GM10847 (cell line): ENCODE measurements around the gene TMEM151A.

Experiments
- POLR2A ChIP-seq: IDR thresholded peaks from 2 replicates; pipeline ENCODE4 v1.6.1; 2011; ENCODE audit not compliant: insufficient read length; ENCODE audit errors: extremely low read depth

TMEM151A gene

DNA sequence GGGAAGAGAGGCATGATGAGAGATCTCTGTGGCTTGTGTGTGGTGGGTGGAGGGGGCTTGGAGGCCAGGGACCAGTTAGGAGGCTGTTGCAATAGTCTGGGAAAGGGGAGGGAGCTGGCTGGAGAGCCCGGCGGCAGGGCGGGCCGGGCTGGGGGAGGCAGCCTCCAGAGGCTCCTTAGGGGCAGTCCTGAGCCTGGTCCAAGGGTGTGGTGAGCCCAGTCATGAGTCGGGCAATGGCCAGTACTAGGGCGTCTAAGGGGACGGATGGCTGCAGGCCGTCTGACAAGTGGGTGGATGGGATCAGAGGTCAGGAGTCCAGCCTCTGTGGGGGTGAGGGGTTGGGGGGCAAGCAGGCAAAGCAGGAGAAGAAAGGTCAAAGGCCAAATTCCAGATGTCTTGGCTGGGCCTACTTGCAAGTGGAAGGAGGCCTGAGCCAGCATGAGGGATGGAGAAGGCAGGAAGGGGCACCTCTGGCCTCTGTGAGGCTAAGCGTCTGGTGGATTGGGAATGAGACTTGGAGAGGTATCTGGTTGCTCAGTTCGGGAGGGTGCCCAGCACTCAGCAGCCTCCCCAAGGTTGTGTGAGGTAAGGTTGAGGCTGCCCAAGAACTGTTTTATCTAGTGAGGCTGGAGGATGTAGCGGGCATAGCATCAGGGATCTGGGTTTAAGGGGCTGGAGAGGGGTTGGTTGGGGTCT is 31.2 kb downstream of the TMEM151A start:
- TF ChIP-seq POLR2A = no peak

- TF ChIP-seq POLR2A = no peak
Measured at GRCh38 chr11:66323684-66324083, 32.0 kb downstream of the TMEM151A start.

GRCh38 chr11:66324664-66325063 is 33.0 kb downstream of the TMEM151A start:
- TF ChIP-seq POLR2A = no peak

DNA sequence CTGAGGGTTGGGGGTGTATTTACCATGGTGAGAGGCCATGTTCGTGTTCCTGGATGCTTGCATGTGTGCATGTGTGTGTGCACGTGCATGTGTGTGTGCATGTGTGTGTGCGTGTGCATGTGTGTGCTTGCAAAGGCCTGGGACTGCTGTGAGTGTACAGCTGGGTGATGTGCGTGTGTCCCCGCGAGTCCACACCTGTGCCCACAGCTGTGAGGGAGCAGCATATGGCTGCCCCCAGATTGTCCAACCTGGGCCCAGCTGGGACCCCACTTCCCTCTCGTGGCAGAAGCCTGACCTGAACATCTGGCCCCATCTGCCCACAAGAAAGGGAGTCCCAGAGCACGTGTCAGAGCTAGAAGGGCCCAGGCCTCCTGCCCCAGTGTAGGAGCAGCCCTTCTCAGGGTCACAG is 33.6 kb downstream of the TMEM151A start:
- TF ChIP-seq POLR2A = no peak

DNA sequence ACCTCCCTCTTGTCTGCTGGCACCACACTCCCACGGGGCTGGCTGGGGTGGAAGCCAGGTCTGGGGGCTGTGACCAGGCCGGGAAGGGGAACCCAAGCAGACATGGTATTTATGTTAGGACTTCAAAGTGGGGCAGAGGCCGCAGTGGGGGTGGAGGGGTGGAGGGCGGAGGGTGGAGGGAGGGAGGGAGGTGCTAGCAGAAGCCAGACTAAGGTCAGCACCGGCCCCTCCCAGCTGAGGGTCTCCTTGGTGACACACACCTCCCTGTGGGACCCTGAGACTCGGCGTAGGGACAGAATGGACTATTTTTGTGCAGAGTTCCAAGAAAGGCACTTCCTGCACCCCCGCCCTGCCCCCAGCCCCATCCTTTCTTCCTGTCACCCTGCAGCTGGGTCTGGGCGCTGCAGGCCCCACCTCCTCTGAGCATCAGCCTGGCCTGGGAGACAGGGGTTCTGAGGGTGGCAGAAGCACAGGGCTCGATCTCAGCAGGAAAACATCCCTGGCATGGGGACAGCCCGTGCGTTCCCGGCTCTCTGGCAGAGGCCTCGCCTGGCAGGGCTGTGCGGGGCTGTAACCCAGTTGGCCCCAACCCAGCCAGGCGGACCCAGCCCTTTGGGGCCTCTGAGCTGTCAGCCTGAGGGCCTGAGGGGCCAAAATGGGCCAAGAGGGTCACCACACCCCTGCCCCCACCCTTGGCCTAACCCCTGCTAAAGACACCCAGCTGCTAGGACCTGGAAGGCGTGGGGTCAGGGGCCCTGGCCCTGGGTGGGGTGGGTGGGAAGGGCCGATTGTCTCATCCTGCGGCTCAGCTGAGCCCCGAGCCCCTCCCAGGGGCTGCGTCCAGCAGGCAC is 34.8 kb downstream of the TMEM151A start:
- no peak for TF ChIP-seq POLR2A

GRCh38 chr11:66327171-66328030 is 35.7 kb downstream of the TMEM151A start:
- no peak for TF ChIP-seq POLR2A

GRCh38 chr11:66328031-66328301 is 36.3 kb downstream of the TMEM151A start:
- TF ChIP-seq POLR2A = no peak

GRCh38 chr11:66328302-66329144 is 36.8 kb downstream of the TMEM151A start:
- TF ChIP-seq POLR2A = no peak

DNA sequence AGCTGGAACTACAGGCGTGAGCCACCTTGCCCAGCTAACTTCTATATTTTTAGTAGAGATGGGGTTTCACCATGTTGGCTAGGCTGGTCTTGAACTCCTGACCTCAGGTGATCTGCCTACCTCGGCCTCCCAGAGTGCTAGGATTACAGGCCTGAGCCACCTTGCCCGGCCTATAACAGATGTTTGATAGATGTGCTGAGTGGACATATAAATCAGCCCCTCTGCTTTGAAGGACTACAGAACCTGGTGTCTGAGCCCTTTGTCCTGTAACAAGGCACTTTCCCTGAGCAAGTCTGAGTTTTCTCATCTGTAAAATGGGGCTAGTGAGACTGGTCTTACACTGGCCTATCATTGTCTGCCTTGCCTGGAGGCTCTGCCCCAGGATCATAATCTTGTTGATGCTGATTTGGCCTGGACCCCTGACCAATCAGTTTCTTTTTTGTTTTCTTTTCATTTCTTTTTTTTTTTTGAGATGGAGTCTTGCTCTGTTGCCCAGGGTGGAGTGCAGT is 37.5 kb downstream of the TMEM151A start:
- TF ChIP-seq POLR2A = no peak

- no peak for TF ChIP-seq POLR2A
Measured at GRCh38 chr11:66330931-66331330, 39.2 kb downstream of the TMEM151A start.

- no peak for TF ChIP-seq POLR2A
Measured at GRCh38 chr11:66331542-66332370, 40.1 kb downstream of the TMEM151A start.

DNA sequence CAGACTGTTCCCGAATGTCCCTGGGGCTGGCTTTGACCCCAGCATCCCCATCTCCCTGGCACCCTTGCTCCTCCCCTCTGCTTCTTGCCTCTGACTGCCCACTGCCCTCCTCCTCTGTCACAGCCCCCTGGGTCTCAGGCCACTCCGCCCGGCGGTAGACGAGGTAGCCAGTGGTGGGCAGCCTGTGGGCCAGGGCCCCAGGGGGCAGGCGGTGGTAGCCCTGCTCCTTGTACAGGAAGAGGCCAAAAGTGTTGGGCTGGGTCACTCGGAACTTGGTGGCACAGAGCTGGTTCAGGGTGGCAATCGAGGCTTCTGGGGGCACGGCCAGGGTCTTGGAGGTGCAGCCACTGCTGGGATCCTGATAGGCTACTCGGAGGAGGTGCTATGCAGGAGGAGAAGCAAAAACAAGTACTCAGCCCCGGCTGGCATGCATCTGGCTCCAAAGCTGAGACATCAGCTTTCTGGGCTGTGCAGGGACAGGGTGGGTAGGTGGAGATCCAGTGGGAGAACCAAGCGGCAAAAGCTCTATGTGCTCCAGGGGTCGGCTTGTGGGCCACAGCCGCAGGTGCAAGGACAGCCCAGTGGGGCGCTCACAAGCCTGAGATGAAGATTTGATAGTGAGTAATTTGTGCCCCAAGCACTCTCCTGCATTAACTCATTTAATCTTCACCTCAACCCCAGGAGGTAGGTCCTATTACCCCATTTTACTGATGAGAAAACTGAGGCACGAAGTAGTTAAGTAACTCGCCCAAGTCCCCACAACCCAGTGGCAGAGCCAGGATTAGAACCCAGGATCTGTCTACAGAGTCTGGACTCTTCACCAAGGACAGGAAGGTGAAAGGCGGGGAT is 40.9 kb downstream of the TMEM151A start:
- TF ChIP-seq POLR2A = no peak

DNA sequence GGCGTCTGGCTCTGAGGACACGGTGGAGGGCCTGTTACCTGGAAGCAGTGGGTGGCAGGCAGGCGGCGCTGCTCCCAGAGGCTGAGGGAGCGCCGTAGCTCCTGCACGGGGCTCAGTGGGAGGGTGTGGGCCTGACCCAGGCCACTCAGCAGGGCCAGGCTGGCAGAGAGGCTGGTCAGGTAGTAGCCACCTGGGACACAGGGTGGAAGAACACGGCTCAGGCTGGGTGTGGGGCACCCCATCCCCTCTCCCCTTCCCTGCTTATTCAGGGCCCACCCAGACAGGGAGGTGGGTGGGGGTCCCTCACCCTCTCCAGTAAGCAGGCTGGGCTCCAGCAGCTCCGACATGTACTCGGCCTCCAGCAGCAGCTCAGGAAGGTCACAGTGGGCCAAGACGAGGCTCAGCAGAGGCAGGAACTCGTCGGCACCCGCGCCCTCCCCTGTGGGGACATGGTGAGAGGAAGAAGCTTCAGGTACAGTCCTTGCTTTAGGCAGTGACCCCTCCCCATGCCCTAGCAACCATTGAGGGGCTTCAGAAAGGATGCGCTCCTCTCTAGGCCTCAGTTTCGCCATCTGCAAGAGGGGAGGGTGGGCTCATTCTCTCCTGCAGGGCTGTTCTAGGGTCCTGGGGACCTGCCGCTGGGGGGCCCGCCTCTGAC is 41.7 kb downstream of the TMEM151A start:
- no peak for TF ChIP-seq POLR2A
